EL (cell line): ENCODE measurements around the gene POLR3E.
"Not testable (repeated sequence)": the region's sequence is repeated elsewhere in the genome, so short reads cannot be mapped to it uniquely, and the experiment has no call there.

Experiments used
- DNase-seq: peaks from one replicate; pipeline ENCODE4 v3.0.0-alpha.2; 2016

The POLR3E gene

GRCh38 chr16:22293137-22294106, 3.8 kb upstream of the POLR3E start:
- no peak for DNase-seq

DNA sequence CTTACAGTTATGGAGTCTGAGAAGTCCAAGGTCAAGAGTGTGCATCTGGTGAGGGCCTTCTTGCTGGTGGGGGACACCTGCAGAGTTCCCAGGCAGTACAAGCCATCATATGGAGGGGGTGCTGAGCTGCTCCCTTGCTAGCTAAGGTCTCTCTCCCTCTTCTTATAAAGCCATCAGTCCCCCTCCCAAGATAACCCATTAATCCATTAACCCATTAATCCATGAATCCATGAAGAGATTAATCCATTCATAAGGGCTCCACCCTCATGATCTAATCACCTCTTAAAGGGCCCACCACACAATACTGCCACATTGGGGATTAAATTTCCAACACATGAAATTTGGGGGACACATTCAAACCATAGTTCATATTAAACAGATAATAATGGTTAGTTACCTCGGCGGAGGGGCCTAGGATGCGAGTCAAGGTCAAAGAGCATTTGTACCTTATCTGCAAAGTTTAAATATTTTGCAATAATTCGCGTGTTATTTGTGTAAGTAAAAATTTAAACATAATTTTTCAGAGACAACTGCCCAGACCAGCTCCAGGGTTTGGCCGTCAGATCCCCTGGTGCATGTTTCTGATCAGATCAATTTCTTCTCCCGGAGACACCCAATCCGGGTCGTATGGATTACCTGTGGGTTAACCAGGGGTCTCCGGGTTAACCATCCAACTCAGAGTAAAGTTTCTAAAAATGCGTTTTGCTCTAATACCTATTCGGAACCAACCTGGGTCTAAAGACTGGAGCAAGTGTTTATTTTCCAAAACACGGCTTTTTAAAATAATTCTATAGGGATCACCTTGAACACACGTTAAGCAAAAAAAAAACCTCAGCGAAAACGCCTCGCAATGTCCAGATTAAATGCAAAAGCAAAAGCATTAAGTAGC, 740 bp upstream of the POLR3E start:
- no peak for DNase-seq

- DNase-seq = peak; percentile 95
These were observed 893 bp downstream of the POLR3E start for GRCh38 chr16:22297871-22298733.

GRCh38 chr16:22299036-22299435, 1.8 kb downstream of the POLR3E start:
- DNase-seq = no peak

GRCh38 chr16:22300427-22301071, 3.3 kb downstream of the POLR3E start:
- peak; percentile 53 for DNase-seq

- not testable (repeated sequence) for DNase-seq
These were observed 4.2 kb downstream of the POLR3E start for GRCh38 chr16:22301423-22301822.

DNA sequence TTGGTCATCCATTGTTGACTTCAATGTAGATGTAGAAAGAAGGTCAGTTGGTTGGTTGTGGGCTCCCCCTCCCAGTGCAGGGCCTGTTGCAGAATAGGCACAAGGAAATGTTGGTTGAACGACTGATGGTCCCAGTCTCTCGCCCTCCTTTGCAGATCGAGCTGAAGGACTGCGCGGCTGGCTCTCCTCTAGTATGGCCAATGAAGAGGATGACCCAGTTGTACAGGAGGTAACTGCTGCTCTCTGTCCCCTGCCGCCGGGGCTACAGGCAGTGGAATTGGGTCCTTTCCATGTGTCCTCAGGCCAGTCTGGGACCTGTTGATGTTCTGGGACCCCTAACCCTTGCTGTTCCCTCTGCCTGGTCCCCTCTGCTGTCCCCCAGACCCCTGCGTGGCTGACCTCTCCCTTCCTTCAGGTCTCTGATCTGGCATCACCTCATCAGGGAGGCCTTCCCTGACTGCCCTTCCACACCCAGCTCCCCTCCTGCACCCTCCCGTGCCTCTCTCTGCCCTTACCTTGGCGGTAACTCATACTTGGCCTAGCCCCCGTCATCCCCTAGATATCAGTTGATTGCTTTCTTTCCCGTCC, 5.7 kb downstream of the POLR3E start:
- DNase-seq = no peak

DNA sequence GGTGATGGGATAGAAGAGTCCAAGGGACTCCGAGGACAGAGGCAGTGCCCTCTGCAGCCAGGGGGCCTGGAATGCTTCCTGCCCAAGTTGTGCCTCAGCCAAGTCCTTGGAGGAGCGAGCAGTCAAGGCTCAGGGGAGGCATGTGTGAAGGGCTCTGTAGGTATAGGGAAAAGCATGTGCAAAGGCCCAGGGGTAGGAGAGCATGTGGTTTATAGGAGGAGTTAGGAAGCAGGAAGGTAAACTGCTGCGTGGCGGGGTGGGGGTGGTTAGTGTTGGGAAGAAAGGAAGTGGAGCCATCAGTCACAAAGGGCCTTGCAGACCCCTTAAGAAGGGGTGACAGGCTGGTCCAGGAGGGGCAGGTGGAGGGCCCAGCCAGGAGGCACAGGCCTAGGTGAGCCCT, 7.2 kb downstream of the POLR3E start:
- DNase-seq = no peak

DNA sequence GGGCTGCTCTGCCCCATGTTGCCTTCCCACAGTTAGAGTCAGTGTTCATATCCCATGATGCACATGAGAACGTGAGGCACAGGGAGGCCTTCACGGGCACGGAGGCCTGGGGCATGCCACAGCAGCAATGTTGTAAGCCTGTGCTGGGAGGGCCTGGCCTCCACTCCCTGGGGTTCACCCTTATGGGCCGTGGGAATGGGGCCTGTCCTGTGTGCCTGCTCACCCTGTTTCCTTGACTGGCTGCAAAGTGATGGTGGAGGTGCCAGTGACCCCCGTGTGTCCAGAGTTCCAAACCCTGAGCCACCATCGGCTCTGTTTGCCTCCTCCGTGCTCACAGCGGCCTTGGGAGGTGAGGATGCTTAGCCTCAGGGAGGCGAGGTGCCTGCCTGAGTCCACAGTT, 9.6 kb downstream of the POLR3E start:
- no peak for DNase-seq

- DNase-seq = no peak
These were observed 10.6 kb downstream of the POLR3E start for GRCh38 chr16:22307838-22308237.

GRCh38 chr16:22308824-22309520, 11.8 kb downstream of the POLR3E start:
- no peak for DNase-seq

DNA sequence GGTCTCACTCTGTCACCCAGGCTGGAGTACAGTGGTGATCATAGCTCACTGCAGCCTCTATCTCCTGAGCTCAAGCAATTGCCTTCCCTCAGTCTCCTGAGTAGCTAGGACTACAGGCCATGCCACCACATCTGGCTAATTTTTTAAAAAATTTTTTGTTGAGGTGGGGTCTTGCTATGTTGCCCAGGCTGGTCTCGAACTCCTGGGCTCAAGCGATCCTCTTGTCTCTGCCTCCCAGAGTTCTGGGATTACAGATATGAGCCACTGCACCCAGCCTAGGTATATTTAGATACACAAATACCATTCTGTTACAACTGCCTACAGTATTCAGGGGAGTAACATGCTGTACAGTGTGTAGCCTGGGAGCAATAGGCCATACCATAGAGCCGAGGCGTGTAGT, 14.3 kb downstream of the POLR3E start:
- DNase-seq = no peak

GRCh38 chr16:22312897-22313781, 15.9 kb downstream of the POLR3E start:
- DNase-seq = no peak

DNA sequence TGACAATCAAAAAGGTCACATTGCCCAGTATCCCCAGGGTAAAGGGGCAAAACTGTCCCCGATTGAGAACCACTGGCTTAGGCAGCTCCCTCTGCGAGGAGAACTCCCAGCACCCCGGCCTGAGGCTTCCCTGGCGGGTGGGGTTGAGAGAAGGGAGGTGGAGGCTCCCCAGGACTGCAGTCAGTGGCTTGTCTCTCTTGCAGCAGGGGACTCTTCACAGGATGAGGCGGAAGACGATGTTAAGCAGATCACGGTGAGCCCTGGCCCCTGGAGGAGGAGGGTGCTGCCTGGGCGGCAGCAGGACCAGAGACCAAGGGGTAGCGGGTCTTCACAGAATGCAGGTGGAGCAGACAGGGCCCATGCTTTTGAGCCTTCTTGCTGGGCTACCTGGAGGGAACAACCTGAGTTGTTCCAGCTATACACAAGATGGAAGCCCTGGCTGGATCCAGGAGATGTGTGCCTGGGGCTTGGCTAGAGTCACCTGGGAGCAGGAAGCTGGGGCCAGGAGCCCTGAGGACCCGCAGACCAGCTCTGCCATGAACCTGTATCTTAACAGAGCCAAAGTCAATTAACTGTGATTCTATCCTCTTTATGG, 16.8 kb downstream of the POLR3E start:
- no peak for DNase-seq

DNA sequence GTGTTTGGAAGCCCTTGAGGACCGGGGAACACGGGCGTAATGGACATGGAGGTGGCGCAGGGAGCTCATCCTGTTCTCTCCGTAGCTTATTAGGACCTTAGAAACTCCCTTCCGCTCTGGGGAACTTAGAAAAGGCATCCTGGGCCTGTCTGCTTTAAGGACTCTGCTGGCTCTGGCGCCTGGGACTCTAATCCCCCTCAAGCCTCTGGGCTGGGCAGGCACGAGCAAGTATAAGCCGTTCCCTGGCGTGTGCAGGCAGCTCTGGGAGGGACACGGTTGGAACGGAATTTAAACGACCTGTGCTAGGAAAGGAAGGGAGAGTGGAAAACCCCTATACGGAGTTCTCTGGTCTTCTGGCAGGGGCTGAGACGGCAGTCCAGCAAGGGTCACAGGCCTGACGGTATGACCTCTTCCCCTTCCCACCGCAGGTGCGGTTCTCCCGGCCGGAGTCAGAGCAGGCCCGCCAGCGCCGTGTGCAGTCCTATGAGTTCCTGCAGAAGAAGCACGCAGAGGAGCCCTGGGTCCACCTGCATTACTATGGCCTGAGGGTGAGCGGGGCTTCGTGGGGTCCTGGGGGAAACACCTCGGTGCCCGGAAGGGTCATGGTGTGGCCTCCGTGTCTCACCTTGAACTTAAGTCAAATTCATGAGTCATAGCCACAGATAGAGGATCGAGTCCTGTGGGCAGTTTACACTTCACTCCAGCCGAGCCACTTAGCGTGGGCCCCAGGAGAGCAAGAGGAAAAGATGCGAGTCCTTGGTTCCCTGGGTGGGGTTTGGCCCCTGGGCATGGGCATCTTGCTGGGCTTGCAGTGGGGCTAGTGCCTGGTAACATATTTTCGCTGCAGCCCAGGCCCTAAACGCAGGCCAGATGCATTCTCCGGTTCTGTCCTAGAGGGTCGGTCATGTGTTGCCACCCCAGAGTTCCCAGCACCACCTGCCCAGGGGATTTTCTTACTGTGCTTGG, 17.7 kb downstream of the POLR3E start:
- no peak for DNase-seq

GRCh38 chr16:22315979-22316378, 18.8 kb downstream of the POLR3E start:
- DNase-seq = no peak

- DNase-seq = no peak
These were observed 19.2 kb downstream of the POLR3E start for GRCh38 chr16:22316411-22316811.

DNA sequence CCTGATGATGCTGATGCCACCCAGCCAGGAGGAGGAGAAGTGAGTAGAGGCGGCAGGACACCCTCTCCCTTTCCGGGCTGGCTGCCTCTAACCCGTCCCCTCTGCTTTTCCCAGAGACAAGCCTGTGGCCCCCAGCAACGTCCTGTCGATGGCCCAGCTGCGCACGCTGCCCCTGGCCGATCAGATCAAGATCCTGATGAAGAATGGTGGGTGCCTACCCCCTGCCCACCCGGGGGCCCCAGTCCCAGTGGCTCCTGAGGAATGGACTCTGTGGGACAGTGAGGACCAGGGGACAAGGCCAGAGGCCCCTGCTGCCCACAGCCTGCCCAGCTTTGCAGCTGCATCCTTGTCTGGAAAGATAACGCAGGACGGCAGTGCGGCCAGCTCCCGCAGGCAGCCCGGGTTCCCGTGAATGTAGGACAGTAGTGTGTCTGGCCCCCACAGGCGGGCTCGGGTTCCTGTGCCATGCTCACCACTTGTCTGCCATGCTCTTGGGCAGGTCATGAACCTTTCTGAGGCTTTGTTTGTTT, 19.9 kb downstream of the POLR3E start:
- no peak for DNase-seq
